ENCODE data around the gene LRP1B.

LRP1B gene

GRCh38 chr2:141068053-141068682 lies 1062.6 kb downstream of the LRP1B start:
- DNase-seq, result no peak

- DNase-seq, result no peak
These were observed 1065.8 kb downstream of the LRP1B start for GRCh38 chr2:141065042-141065441.

- DNase-seq, result no peak
These were observed 1067.4 kb downstream of the LRP1B start for GRCh38 chr2:141063406-141063805.

- DNase-seq, result no peak
These were observed 1068.4 kb downstream of the LRP1B start for GRCh38 chr2:141062443-141062842.

GRCh38 chr2:141062031-141062430 lies 1068.8 kb downstream of the LRP1B start:
- no peak for DNase-seq

GRCh38 chr2:141058556-141058955 lies 1072.3 kb downstream of the LRP1B start:
- no peak for DNase-seq

GRCh38 chr2:141055531-141055930 lies 1075.3 kb downstream of the LRP1B start:
- peak; percentile 84 for DNase-seq

- no peak for DNase-seq
These were observed 1081.9 kb downstream of the LRP1B start for GRCh38 chr2:141048951-141049350.

- no peak for DNase-seq
These were observed 1089.5 kb downstream of the LRP1B start for GRCh38 chr2:141041281-141041680.

- no peak for DNase-seq
These were observed 1092.5 kb downstream of the LRP1B start for GRCh38 chr2:141038341-141038740.

GRCh38 chr2:141037361-141037760 lies 1093.5 kb downstream of the LRP1B start:
- DNase-seq, result no peak

GRCh38 chr2:141035846-141036420 lies 1094.9 kb downstream of the LRP1B start:
- no peak for DNase-seq

GRCh38 chr2:141029428-141030078 lies 1101.3 kb downstream of the LRP1B start:
- no peak for DNase-seq

- DNase-seq, result peak; percentile 40
These were observed 1103.6 kb downstream of the LRP1B start for GRCh38 chr2:141027221-141027620.

GRCh38 chr2:141021611-141022010 lies 1109.2 kb downstream of the LRP1B start:
- no peak for DNase-seq

- peak; percentile 74 for DNase-seq
These were observed 1109.7 kb downstream of the LRP1B start for GRCh38 chr2:141021109-141021508.

- DNase-seq, result peak; percentile 12
These were observed 1110.5 kb downstream of the LRP1B start for GRCh38 chr2:141020346-141020745.

- peak; percentile 46 for DNase-seq
These were observed 1115.3 kb downstream of the LRP1B start for GRCh38 chr2:141015341-141016047.

- no peak for DNase-seq
These were observed 1126.7 kb downstream of the LRP1B start for GRCh38 chr2:141003967-141004657.

- DNase-seq, result no peak
These were observed 1129.1 kb downstream of the LRP1B start for GRCh38 chr2:141001750-141002149.

GRCh38 chr2:140998577-140998976 lies 1132.2 kb downstream of the LRP1B start:
- peak; percentile 19 for DNase-seq

GRCh38 chr2:140998017-140998416 lies 1132.8 kb downstream of the LRP1B start:
- DNase-seq, result peak; percentile 69

GRCh38 chr2:140994856-140995255 lies 1136.0 kb downstream of the LRP1B start:
- no peak for DNase-seq
